GM18520 (cell line): ENCODE data around the gene KLRB1.
"Not testable (repeated sequence)": the region's sequence is repeated elsewhere in the genome, so short reads cannot be mapped to it uniquely, and the experiment has no call there.

ENCODE experiments used
- ATAC-seq: cut with Tn5 transposase; IDR thresholded peaks from one replicate; pipeline ENCODE4 v1.9.1; 2021; ENCODE audit not compliant: unreplicated experiment

KLRB1 gene

GRCh38 chr12:9607716-9608115 lies at the start of gene KLRB1:
KLRB1 (minus strand) TSS chr12:9607916; CDS start chr12:9607839, 77 bp downstream.
- ATAC-seq, result no peak

GRCh38 chr12:9651265-9651729 lies 43.6 kb upstream of the KLRB1 start:
- ATAC-seq, result no peak

GRCh38 chr12:9650151-9650576 lies 42.4 kb upstream of the KLRB1 start:
- ATAC-seq, result no peak

DNA sequence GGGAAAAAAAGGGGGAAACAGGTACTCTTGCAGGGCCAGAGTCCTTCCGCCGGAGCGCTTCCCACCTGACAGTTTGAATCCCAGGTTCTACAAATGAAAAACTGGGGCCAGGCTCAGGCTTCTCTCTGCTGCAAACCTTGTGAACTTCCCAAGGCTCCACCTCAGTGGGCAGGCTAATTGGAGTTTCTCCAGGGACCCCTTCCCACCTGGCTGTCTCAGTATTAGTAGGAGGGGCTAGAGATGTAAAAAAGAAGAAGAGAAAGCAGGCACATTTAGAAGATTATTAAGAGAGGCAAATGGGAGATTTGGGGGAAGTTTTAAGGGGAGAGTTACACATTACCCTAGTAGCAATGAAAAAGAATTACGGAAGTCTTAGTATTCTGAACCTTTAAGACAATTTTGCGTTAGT lies 41.8 kb upstream of the KLRB1 start:
- no peak for ATAC-seq

GRCh38 chr12:9648701-9649531 lies 41.2 kb upstream of the KLRB1 start:
- no peak for ATAC-seq

- peak; percentile 40 for ATAC-seq
Observed at GRCh38 chr12:9647825-9648700, 40.3 kb upstream of the KLRB1 start.

- no peak for ATAC-seq
Observed at GRCh38 chr12:9646794-9647781, 39.4 kb upstream of the KLRB1 start.

DNA sequence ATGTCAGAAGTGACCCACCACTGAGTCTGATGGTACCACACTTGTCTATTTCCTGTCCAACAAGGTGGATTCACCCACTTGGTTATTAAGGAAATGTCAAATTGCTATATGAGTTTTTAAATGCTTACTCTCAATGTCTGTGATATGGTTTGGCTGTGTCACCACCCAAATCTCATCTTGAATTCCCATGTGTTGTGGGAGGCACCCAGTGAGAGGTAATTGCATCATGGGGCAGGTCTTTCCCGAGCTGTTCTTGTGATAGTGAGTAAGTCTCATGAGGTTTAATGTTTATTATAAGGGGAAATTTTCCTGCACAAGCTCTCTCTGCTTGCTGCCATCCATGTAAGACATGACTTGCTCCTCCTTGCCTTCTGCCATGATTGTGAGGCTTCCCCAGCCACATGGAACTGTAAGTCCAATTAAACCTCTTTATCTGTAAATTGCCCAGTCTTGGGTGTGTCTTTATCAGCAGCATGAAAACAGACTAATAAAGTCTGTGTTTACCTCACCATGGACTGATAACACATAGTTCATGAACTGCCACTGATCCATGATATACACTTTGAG lies 37.4 kb upstream of the KLRB1 start:
- ATAC-seq, result not testable (repeated sequence)

DNA sequence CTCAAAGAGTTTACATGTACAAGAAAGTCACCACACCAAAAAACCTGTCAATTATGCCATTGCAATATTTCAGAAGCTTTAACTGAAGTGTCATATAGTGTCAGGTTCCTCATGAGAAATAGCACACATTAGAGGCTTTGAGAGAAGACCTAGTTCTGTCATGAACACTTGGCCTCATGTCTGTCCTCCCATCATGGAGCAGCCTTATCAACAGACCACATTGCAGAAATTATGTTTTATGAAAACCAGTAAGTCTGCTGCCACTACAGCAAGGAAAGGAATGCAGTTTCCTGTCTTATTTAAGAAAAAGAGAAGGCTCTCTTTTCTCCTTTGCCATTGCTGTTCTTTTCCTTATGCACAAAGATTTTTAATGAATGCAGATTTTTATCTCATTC lies 35.5 kb upstream of the KLRB1 start:
- no peak for ATAC-seq

- no peak for ATAC-seq
Observed at GRCh38 chr12:9642606-9643265, 35.0 kb upstream of the KLRB1 start.

- no peak for ATAC-seq
Observed at GRCh38 chr12:9640024-9640423, 32.3 kb upstream of the KLRB1 start.

DNA sequence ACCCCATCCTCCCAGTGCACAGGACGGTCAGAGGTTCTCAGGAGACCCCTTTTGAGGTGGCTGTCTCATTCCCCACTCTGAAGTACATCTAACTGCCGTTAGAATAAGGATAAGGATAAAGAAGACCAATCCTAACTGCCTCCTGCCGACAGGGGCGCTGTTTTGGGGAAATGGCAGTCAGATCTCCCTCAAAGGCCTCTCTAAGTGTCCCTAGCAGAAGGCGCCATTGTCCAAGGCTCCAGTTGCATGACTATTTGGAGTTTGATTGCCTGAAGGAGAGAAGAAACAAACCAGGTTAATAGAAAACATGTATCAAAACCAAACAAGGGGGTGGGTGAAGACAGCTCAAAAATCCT lies 29.1 kb upstream of the KLRB1 start:
- no peak for ATAC-seq

DNA sequence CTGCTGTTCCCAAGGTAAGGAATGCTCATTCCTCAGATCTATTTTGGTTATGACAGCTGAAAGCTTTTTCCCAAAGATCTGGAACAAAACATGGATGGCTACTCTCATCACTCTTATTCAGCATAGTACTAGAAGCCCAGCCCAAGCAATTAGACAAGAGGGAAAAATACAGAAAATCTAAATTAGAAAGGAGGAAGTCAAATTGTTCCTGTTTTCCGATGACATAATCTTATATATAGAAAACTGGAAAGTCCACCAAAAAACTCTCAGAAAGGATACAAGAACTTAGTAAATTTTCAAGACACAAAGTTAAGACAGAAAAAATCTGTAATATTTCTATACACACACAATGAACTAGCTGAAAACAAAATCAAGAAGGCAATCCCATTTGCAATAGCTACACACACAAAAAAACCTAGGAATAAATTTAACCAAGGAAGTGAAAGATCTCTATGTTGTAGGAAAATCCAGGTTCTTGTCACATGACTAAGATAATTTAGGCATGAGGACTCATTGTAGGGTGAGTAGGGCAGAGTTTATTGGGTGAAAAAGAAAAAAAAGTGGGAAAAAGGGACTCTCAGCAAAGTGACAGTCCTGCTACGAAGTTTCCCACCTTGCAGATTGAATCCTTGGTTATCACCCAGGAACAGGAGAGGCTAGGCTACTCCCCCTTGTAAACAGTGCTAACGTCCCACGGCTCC lies 28.6 kb upstream of the KLRB1 start:
- no peak for ATAC-seq

- no peak for ATAC-seq
Observed at GRCh38 chr12:9634969-9635754, 27.4 kb upstream of the KLRB1 start.

GRCh38 chr12:9634177-9634803 lies 26.6 kb upstream of the KLRB1 start:
- ATAC-seq, result no peak

GRCh38 chr12:9632766-9633165 lies 25.1 kb upstream of the KLRB1 start:
- no peak for ATAC-seq

DNA sequence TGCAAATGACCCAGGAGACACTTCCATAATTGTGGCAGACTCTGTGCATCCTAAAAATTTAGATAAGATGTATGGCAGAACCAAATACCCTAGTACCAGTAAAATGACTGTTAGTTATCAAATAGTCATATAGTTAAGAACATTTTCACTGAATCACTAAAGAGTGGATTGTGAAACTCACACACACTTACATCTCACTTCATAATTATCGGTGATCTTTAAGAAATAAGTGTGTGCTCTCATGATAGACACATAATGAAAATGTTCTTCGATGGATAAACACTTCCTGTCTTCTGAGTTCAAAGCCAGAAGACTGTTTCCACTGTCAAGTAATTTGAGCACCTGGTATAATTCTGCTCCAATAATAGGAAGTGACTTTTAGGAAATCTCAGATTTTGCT lies 19.1 kb upstream of the KLRB1 start:
- no peak for ATAC-seq

GRCh38 chr12:9626291-9626690 lies 18.6 kb upstream of the KLRB1 start:
- no peak for ATAC-seq
